IPS-20b (cell line): ENCODE data around the gene FABP3.

Experiments
- H3K27ac ChIP-seq: one replicate; pipeline ENCODE4 v1.5.1; 2013; ENCODE audit warnings: low read length
- H3K27me3 ChIP-seq: 2 replicates; pipeline ENCODE4 v1.6.1; 2013; ENCODE audit warnings: mild to moderate bottlenecking, low read length, inconsistent platforms; ENCODE audit not compliant: insufficient read depth
- H3K36me3 ChIP-seq: 2 replicates; pipeline ENCODE4 v1.6.1; 2013; ENCODE audit warnings: low read depth, mild to moderate bottlenecking, inconsistent platforms, low read length, moderate library complexity; ENCODE audit not compliant: insufficient read depth
- H3K4me1 ChIP-seq: 2 replicates; pipeline ENCODE4 v1.6.1; 2013; ENCODE audit warnings: mild to moderate bottlenecking, control low read depth, inconsistent platforms, low read length, moderate library complexity; ENCODE audit not compliant: insufficient read depth
- H3K4me3 ChIP-seq: 2 replicates; pipeline ENCODE4 v1.5.1; 2013; ENCODE audit warnings: mild to moderate bottlenecking, low read length, inconsistent platforms
- H3K9ac ChIP-seq: 2 replicates; pipeline ENCODE4 v1.6.1; 2013; ENCODE audit warnings: low read depth, mild to moderate bottlenecking, inconsistent platforms, low read length, moderate library complexity
- H3K9me3 ChIP-seq: 2 replicates; pipeline ENCODE4 v1.6.1; 2013; ENCODE audit warnings: mild to moderate bottlenecking, low read depth, low read length, inconsistent platforms; ENCODE audit not compliant: insufficient read depth

Gene FABP3

GRCh38 chr1:31412205-31412604 lies 39.3 kb upstream of the FABP3 start:
- Histone ChIP-seq H3K9me3 (no peaks in the 10 kb centered on the region), H3K27me3 (peaks cover 24% of the 10 kb centered on the region; the same call in 1 of the 2 replicates), H3K4me3 (peak overlapping the region; percentile 81), H3K36me3 (no peaks in the 10 kb centered on the region), H3K27ac (no peak overlapping the region), H3K9ac (peak overlapping the region; percentile 81; the same call in 1 of the 2 replicates), H3K4me1 (peaks cover 12% of the 10 kb centered on the region)

GRCh38 chr1:31410871-31411270 lies 38.0 kb upstream of the FABP3 start:
- Histone ChIP-seq H3K4me1 (peaks cover 12% of the 10 kb centered on the region), H3K9me3 (no peaks in the 10 kb centered on the region), H3K27me3 (peaks cover 24% of the 10 kb centered on the region; the same call in 1 of the 2 replicates), H3K27ac (no peak overlapping the region), H3K36me3 (no peaks in the 10 kb centered on the region), H3K9ac (no peak overlapping the region), H3K4me3 (no peak overlapping the region)

- H3K4me1 ChIP-seq: peaks cover 12% of the 10 kb centered on the region
- H3K36me3 ChIP-seq: no peaks in the 10 kb centered on the region
- no peaks in the 10 kb centered on the region for H3K9me3 ChIP-seq
- peaks cover 24% of the 10 kb centered on the region; the same call in 1 of the 2 replicates for H3K27me3 ChIP-seq
- H3K4me3 ChIP-seq: no peak overlapping the region
- no peak overlapping the region for H3K9ac ChIP-seq
- no peak overlapping the region for H3K27ac ChIP-seq
Measured at GRCh38 chr1:31409946-31410858, 37.3 kb upstream of the FABP3 start.

- no peak overlapping the region for H3K9ac ChIP-seq
- peaks cover 4% of the 10 kb centered on the region for H3K4me1 ChIP-seq
- no peaks in the 10 kb centered on the region for H3K9me3 ChIP-seq
- H3K27me3 ChIP-seq: peaks cover 24% of the 10 kb centered on the region; the same call in 1 of the 2 replicates
- no peaks in the 10 kb centered on the region for H3K36me3 ChIP-seq
- no peak overlapping the region for H3K4me3 ChIP-seq
- H3K27ac ChIP-seq: no peak overlapping the region
Measured at GRCh38 chr1:31408788-31409318, 36.0 kb upstream of the FABP3 start.

GRCh38 chr1:31407029-31407626 lies 34.3 kb upstream of the FABP3 start:
- Histone ChIP-seq H3K9ac (no peak overlapping the region), H3K4me3 (no peak overlapping the region), H3K27me3 (peaks cover 17% of the 10 kb centered on the region; the same call in 1 of the 2 replicates), H3K36me3 (no peaks in the 10 kb centered on the region), H3K27ac (no peak overlapping the region), H3K4me1 (no peaks in the 10 kb centered on the region; the same call in 1 of the 2 replicates), H3K9me3 (no peaks in the 10 kb centered on the region)

GRCh38 chr1:31405578-31406245 lies 32.8 kb upstream of the FABP3 start:
- no peak overlapping the region for H3K4me3 ChIP-seq
- H3K9me3 ChIP-seq: no peaks in the 10 kb centered on the region
- H3K36me3 ChIP-seq: no peaks in the 10 kb centered on the region
- no peak overlapping the region for H3K27ac ChIP-seq
- H3K27me3 ChIP-seq: peaks cover 5% of the 10 kb centered on the region; the same call in 1 of the 2 replicates
- no peak overlapping the region for H3K9ac ChIP-seq
- no peaks in the 10 kb centered on the region; the same call in 1 of the 2 replicates for H3K4me1 ChIP-seq

GRCh38 chr1:31401241-31401640 lies 28.4 kb upstream of the FABP3 start:
- H3K4me3 ChIP-seq: no peak overlapping the region
- no peak overlapping the region for H3K27ac ChIP-seq
- no peaks in the 10 kb centered on the region for H3K9me3 ChIP-seq
- no peak overlapping the region for H3K9ac ChIP-seq
- no peaks in the 10 kb centered on the region for H3K27me3 ChIP-seq
- no peaks in the 10 kb centered on the region for H3K4me1 ChIP-seq
- H3K36me3 ChIP-seq: no peaks in the 10 kb centered on the region

- Histone ChIP-seq H3K27ac (no peak overlapping the region), H3K4me1 (no peaks in the 10 kb centered on the region), H3K9ac (no peak overlapping the region), H3K27me3 (peaks cover 6% of the 10 kb centered on the region; the same call in 1 of the 2 replicates), H3K4me3 (no peak overlapping the region), H3K9me3 (no peaks in the 10 kb centered on the region), H3K36me3 (no peaks in the 10 kb centered on the region)
Measured at GRCh38 chr1:31400393-31400792, 27.5 kb upstream of the FABP3 start.

GRCh38 chr1:31399976-31400375 lies 27.1 kb upstream of the FABP3 start:
- H3K9me3 ChIP-seq: no peaks in the 10 kb centered on the region
- H3K36me3 ChIP-seq: no peaks in the 10 kb centered on the region
- no peak overlapping the region for H3K9ac ChIP-seq
- H3K4me1 ChIP-seq: no peaks in the 10 kb centered on the region
- H3K27me3 ChIP-seq: peaks cover 6% of the 10 kb centered on the region; the same call in 1 of the 2 replicates
- no peak overlapping the region for H3K27ac ChIP-seq
- H3K4me3 ChIP-seq: no peak overlapping the region

- H3K9ac ChIP-seq: no peak overlapping the region
- no peak overlapping the region for H3K27ac ChIP-seq
- no peaks in the 10 kb centered on the region for H3K4me1 ChIP-seq
- peaks cover 6% of the 10 kb centered on the region; the same call in 1 of the 2 replicates for H3K27me3 ChIP-seq
- no peaks in the 10 kb centered on the region for H3K9me3 ChIP-seq
- H3K4me3 ChIP-seq: no peak overlapping the region
- no peaks in the 10 kb centered on the region for H3K36me3 ChIP-seq
Measured at GRCh38 chr1:31398246-31398645, 25.4 kb upstream of the FABP3 start.

- Histone ChIP-seq H3K4me3 (no peak overlapping the region), H3K4me1 (no peaks in the 10 kb centered on the region), H3K9ac (no peak overlapping the region), H3K9me3 (no peaks in the 10 kb centered on the region), H3K27me3 (peaks cover 6% of the 10 kb centered on the region; the same call in 1 of the 2 replicates), H3K27ac (no peak overlapping the region), H3K36me3 (no peaks in the 10 kb centered on the region)
Measured at GRCh38 chr1:31397360-31398095, 24.7 kb upstream of the FABP3 start.
